HG03159 (cell line): ENCODE results near the gene DLG2.
"Not testable (repeated sequence)": the region's sequence is repeated elsewhere in the genome, so short reads cannot be mapped to it uniquely, and the experiment has no call there.

Experiments
- ATAC-seq: cut with Tn5 transposase; IDR thresholded peaks from one replicate; pipeline ENCODE4 v1.9.1; 2021; ENCODE audit warnings: mild to moderate bottlenecking, moderate library complexity; ENCODE audit not compliant: unreplicated experiment

DLG2 gene

GRCh38 chr11:85247797-85248196 is 379.3 kb downstream of the DLG2 start:
- ATAC-seq, result no peak

GRCh38 chr11:85238906-85239305 is 388.2 kb downstream of the DLG2 start:
- no peak for ATAC-seq

- ATAC-seq, result not testable (repeated sequence)
Observed at GRCh38 chr11:85238038-85238437, 389.1 kb downstream of the DLG2 start.

GRCh38 chr11:85236211-85236610 is 390.9 kb downstream of the DLG2 start:
- ATAC-seq, result no peak

- no peak for ATAC-seq
Observed at GRCh38 chr11:85232559-85232958, 394.6 kb downstream of the DLG2 start.

GRCh38 chr11:85231588-85231987 is 395.6 kb downstream of the DLG2 start:
- ATAC-seq, result no peak

GRCh38 chr11:85229723-85230122 is 397.4 kb downstream of the DLG2 start:
- not testable (repeated sequence) for ATAC-seq

- ATAC-seq, result no peak
Observed at GRCh38 chr11:85196968-85197367, 430.2 kb downstream of the DLG2 start.

GRCh38 chr11:85195934-85196333 is 431.2 kb downstream of the DLG2 start:
- ATAC-seq, result no peak

GRCh38 chr11:85187992-85188391 is 439.2 kb downstream of the DLG2 start:
- ATAC-seq, result no peak

GRCh38 chr11:85184721-85185120 is 442.4 kb downstream of the DLG2 start:
- no peak for ATAC-seq

GRCh38 chr11:85182441-85183387 is 444.4 kb downstream of the DLG2 start:
- ATAC-seq, result peak; percentile 96

GRCh38 chr11:85180528-85180927 is 446.6 kb downstream of the DLG2 start:
- ATAC-seq, result no peak

- ATAC-seq, result no peak
Observed at GRCh38 chr11:85171648-85172257, 455.4 kb downstream of the DLG2 start.

- no peak for ATAC-seq
Observed at GRCh38 chr11:85170184-85170583, 457.0 kb downstream of the DLG2 start.

- no peak for ATAC-seq
Observed at GRCh38 chr11:85167471-85167870, 459.7 kb downstream of the DLG2 start.

GRCh38 chr11:85167038-85167437 is 460.1 kb downstream of the DLG2 start:
- no peak for ATAC-seq

GRCh38 chr11:85165819-85166218 is 461.3 kb downstream of the DLG2 start:
- no peak for ATAC-seq

- no peak for ATAC-seq
Observed at GRCh38 chr11:85164743-85165142, 462.4 kb downstream of the DLG2 start.

- no peak for ATAC-seq
Observed at GRCh38 chr11:85154294-85154693, 472.9 kb downstream of the DLG2 start.

- ATAC-seq, result no peak
Observed at GRCh38 chr11:85137597-85137996, 489.5 kb downstream of the DLG2 start.

GRCh38 chr11:85133636-85134035 is 493.5 kb downstream of the DLG2 start:
- ATAC-seq, result no peak
